A549 (cell line): ENCODE results near the gene XRCC4. TPM values are rescaled to one million over a fixed set of nuclear protein-coding genes. Genes with fewer than 3 reads are reported as not detected.
"Not testable (repeated sequence)": the region's sequence is repeated elsewhere in the genome, so short reads cannot be mapped to it uniquely, and the experiment has no call there.

Experiments
- ATAC-seq, 2 experiments: fragments of 200-7000 bp in 1 of 2; fragments of >200 bp in 1 of 2; cut with Nextera tagmentation in 1 of 2; cut with Tn5 transposase in 1 of 2; 3 replicates each; pipeline versions ENCODE4 v1.8.0 to v1.9.1; 2018 to 2020; ENCODE audit warnings: mild to moderate bottlenecking in 1 of 2, moderate library complexity in 1 of 2
- CTCF ChIA-PET: fragments of 300-600 bp; sonication (Branson Sonifier 250); formaldehyde crosslinking; extraction: SDS; loops from one replicate; lab custom pipeline; 2021; ENCODE audit warnings: antibody characterized with exemption, inconsistent platforms; lab: Yijun Ruan, JAX
- POLR2A ChIA-PET: fragments of 350-600 bp; formaldehyde crosslinking; extraction: SDS; loops from one replicate; lab custom pipeline; 2021; ENCODE audit warnings: antibody characterized with exemption, inconsistent platforms; lab: Yijun Ruan, JAX
- DNase-seq, 2 experiments: peaks; one replicate each; pipeline versions ENCODE4 v3.0.0 to v3.0.0-alpha.2; 2011 to 2016; ENCODE audit warnings: low read depth in 1 of 2, low spot score in 1 of 2
- FAIRE-seq: peaks from 2 replicates; lab custom pipeline; 2011; peaks lifted over from hg19 to GRCh38; lab: Jason Lieb, UNC
- H3K27ac ChIP-seq, 2 experiments: fragments of >200 bp; sonication (Bioruptor Twin); formaldehyde crosslinking; 3 replicates each; pipeline ENCODE4 v1.5.1; 2016 to 2017
- H3K4me1 ChIP-seq: fragments of >200 bp; sonication (Bioruptor Twin); formaldehyde crosslinking; 3 replicates; pipeline ENCODE4 v1.6.1; 2016
- H3K4me2 ChIP-seq: fragments of >200 bp; sonication (Bioruptor Twin); formaldehyde crosslinking; 3 replicates; pipeline ENCODE4 v1.6.1; 2016
- H3K4me3 ChIP-seq: fragments of >200 bp; sonication (Bioruptor Twin); formaldehyde crosslinking; 3 replicates; pipeline ENCODE4 v1.5.1; 2016
- H3K9me3 ChIP-seq: fragments of >200 bp; sonication (Bioruptor Twin); formaldehyde crosslinking; 3 replicates; pipeline ENCODE4 v1.6.1; 2016
- ATOH8 ChIP-seq: fragments of 250-450 bp; sonication (Bioruptor Pico); IDR thresholded peaks from 2 replicates; pipeline ENCODE4 v1.5.0; 2020; ENCODE audit warnings: low read depth, mild to moderate bottlenecking, moderate library complexity
- BCL3 ChIP-seq: fragments of >200 bp; sonication (Bioruptor Twin); formaldehyde crosslinking; IDR thresholded peaks from 3 replicates; pipeline ENCODE4 v1.6.1; 2016
- CBX8 ChIP-seq: fragments of 200-600 bp; sonication (generic); IDR thresholded peaks from 2 replicates; pipeline ENCODE4 v1.6.1; 2016
- CHD4 ChIP-seq: fragments of 200-600 bp; sonication (generic); IDR thresholded peaks from 2 replicates; pipeline ENCODE4 v1.6.1; 2016; ENCODE audit warnings: antibody characterized with exemption, mild to moderate bottlenecking, borderline replicate concordance
- CTCF ChIP-seq: fragments of >200 bp; sonication (Bioruptor Twin); formaldehyde crosslinking; IDR thresholded peaks from 3 replicates; pipeline ENCODE4 v1.5.1; 2016
- EHF ChIP-seq: fragments of 250-450 bp; sonication (Bioruptor Pico); IDR thresholded peaks from 2 replicates; pipeline ENCODE4 v1.5.0; 2020; ENCODE audit warnings: mild to moderate bottlenecking
- EP300 ChIP-seq, 2 experiments: fragments of >200 bp; sonication (Bioruptor Twin); formaldehyde crosslinking; IDR thresholded peaks; 2 replicates in 1 of 2; 3 replicates in 1 of 2; pipeline ENCODE4 v1.6.1; 2016 to 2017
- FOSL2 ChIP-seq, 2 experiments: fragments of 450-650 bp in 1 of 2; fragments of >200 bp in 1 of 2; sonication (Bioruptor Twin) in 1 of 2; formaldehyde crosslinking; IDR thresholded peaks; 2 replicates each; pipeline versions ENCODE4 v1.5.0 to v1.6.1; 2016 to 2020; ENCODE audit warnings: mild to moderate bottlenecking in 1 of 2, moderate library complexity in 1 of 2
- GATA3 ChIP-seq: IDR thresholded peaks from 2 replicates; pipeline ENCODE4 v1.6.1; 2012; ENCODE audit warnings: borderline replicate concordance
- HDAC2 ChIP-seq: fragments of 200-600 bp; sonication (generic); IDR thresholded peaks from 2 replicates; pipeline ENCODE4 v1.6.1; 2016
- HOXB13 ChIP-seq: fragments of 250-450 bp; sonication (Bioruptor Pico); IDR thresholded peaks from 2 replicates; pipeline ENCODE4 v1.5.0; 2020; ENCODE audit warnings: low read depth, mild to moderate bottlenecking, moderate library complexity
- JUNB ChIP-seq: fragments of >200 bp; sonication (Bioruptor Twin); formaldehyde crosslinking; IDR thresholded peaks from 2 replicates; pipeline ENCODE4 v1.6.1; 2016
- KDM5A ChIP-seq: fragments of 200-600 bp; sonication (generic); IDR thresholded peaks from 2 replicates; pipeline ENCODE4 v1.6.1; 2016; ENCODE audit warnings: antibody characterized with exemption, mild to moderate bottlenecking
- POLR2AphosphoS2 ChIP-seq: conservative IDR thresholded peaks from 2 replicates; pipeline ENCODE4 v1.6.1; 2012; ENCODE audit warnings: low read length, improper control_type of control experiment, inconsistent platforms
- RNF2 ChIP-seq: fragments of 200-600 bp; sonication (generic); IDR thresholded peaks from 2 replicates; pipeline ENCODE4 v1.6.1; 2016; ENCODE audit warnings: low read depth, mild to moderate bottlenecking, antibody characterized with exemption, moderate library complexity, borderline replicate concordance
- SREBF2 ChIP-seq: fragments of 450-650 bp; IDR thresholded peaks from 2 replicates; pipeline ENCODE4 v1.6.1; 2014; ENCODE audit warnings: mild to moderate bottlenecking, moderate library complexity
- TFCP2L1 ChIP-seq: fragments of 250-450 bp; sonication (Bioruptor Pico); IDR thresholded peaks from 2 replicates; pipeline ENCODE4 v1.5.0; 2021; ENCODE audit warnings: mild to moderate bottlenecking
- TP53 ChIP-seq: fragments of 250-450 bp; sonication (Bioruptor Pico); IDR thresholded peaks from 2 replicates; pipeline ENCODE4 v1.5.0; 2021; ENCODE audit warnings: mild to moderate bottlenecking, moderate library complexity
- USF2 ChIP-seq: fragments of 450-650 bp; IDR thresholded peaks from 2 replicates; pipeline ENCODE4 v1.6.1; 2014; ENCODE audit warnings: antibody characterized with exemption
- ZNF302 ChIP-seq: fragments of 250-450 bp; sonication (Bioruptor Pico); IDR thresholded peaks from 2 replicates; pipeline ENCODE4 v1.9.0; 2021; ENCODE audit warnings: inconsistent platforms, mild to moderate bottlenecking, moderate library complexity
- WGBS: methylation state at CpG from one replicate; pipeline ENCODE4 v1.1.6; 2017; ENCODE audit errors: missing lambda C conversion rate; 5-methylcytosine and 5-hydroxymethylcytosine counted together
- polyA plus RNA-seq, 4 experiments: library from polyadenylated mRNA; depleted of rRNA in 3 of 4; stranded (reverse); fragments of >200 nt; fragmentation: RNase III in 1 of 4; extraction: RNeasy Plus Mini Kit Qiagen cat#74134 plus additional on column Dnase treatment in 1 of 4; gene quantifications; 2 replicates in 3 of 4; 3 replicates in 1 of 4; pipeline ENCODE4 v1.2.3, GENCODE V29; 2011 to 2017
- TF ChIP-seq, protein P1 (sequence below): fragments of 250-450 bp; sonication (Bioruptor Pico); IDR thresholded peaks from 2 replicates; pipeline ENCODE4 v1.5.0; 2021; ENCODE audit warnings: mild to moderate bottlenecking, moderate library complexity, borderline replicate concordance
- TF ChIP-seq, protein P2 (sequence below): IDR thresholded peaks from 2 replicates; pipeline ENCODE4 v1.6.1; 2012; ENCODE audit warnings: low read depth, borderline replicate concordance

XRCC4 gene
- polyA plus RNA-seq, 2 of the 4 experiments (the other 2 are of a cell fraction) = 14.3 to 14.8 TPM

DNA sequence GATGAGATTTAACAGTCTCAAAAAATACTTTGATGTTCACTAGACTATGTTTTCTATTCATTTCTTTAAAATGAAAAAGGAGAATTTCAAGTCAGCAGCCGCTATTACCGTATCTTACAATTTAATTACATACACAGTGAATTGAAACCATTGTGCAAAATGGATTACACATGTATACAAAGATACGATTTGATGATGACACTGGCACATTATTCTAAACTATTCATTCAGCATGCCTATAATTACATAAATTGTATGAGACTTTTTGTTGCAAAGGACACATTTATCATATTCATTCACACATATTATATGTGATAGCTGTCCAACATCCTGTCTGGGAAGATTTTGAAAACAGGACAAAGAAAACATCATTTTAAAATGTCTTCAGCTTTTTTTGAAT is 275.9 kb downstream of the XRCC4 start:
- FAIRE-seq (no peak), DNase-seq (no peak), ATAC-seq (no peak)
- ChIA-PET POLR2A (no interaction called here), CTCF (no interaction called here)
- Histone ChIP-seq H3K4me2 (no peak overlapping the region), H3K27ac (no peak overlapping the region), H3K4me3 (no peak overlapping the region), H3K9me3 (peaks cover 15% of the 10 kb centered on the region), H3K4me1 (no peaks in the 10 kb centered on the region)
- 89% methylated on average over 3 of the region's 3 CpGs for WGBS
- TF ChIP-seq HDAC2 = no peak
- no peak for TF ChIP-seq ZNF302 (CRISPR knock-in tag)
- no peak for TF ChIP-seq USF2
- TF ChIP-seq, protein P1, sequence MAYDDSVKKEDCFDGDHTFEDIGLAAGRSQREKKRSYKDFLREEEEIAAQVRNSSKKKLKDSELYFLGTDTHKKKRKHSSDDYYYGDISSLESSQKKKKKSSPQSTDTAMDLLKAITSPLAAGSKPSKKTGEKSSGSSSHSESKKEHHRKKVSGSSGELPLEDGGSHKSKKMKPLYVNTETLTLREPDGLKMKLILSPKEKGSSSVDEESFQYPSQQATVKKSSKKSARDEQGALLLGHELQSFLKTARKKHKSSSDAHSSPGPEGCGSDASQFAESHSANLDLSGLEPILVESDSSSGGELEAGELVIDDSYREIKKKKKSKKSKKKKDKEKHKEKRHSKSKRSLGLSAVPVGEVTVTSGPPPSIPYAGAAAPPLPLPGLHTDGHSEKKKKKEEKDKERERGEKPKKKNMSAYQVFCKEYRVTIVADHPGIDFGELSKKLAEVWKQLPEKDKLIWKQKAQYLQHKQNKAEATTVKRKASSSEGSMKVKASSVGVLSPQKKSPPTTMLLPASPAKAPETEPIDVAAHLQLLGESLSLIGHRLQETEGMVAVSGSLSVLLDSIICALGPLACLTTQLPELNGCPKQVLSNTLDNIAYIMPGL (CRISPR knock-in tag) = no peak

- ChIA-PET POLR2A (no interaction called here), CTCF (no interaction called here)
- H3K4me1 ChIP-seq = no peaks in the 10 kb centered on the region
- no peak for TF ChIP-seq EP300 (IDR thresholded peaks at IDR 0.05)
- no peak for TF ChIP-seq TFCP2L1 (CRISPR knock-in tag)
- no peak for TF ChIP-seq TP53 (CRISPR knock-in tag)
- TF ChIP-seq SREBF2 = no peak
- TF ChIP-seq EHF (CRISPR knock-in tag) = no peak
- TF ChIP-seq CBX8 = no peak
- TF ChIP-seq ATOH8 = no peak
- TF ChIP-seq JUNB = no peak
- no peak for TF ChIP-seq CTCF
- H3K9me3 ChIP-seq = peaks cover 10% of the 10 kb centered on the region; the same call in 1 of the 3 replicates
- FAIRE-seq (no peak), ATAC-seq (no peak), DNase-seq (no peak)
- H3K4me2 ChIP-seq = no peak overlapping the region
- H3K4me3 ChIP-seq = no peak overlapping the region
- no peak overlapping the region for H3K27ac ChIP-seq
- 79% methylated on average over 1 of the region's 1 CpG for WGBS
Measured at GRCh38 chr5:83353774-83354173, 276.4 kb downstream of the XRCC4 start.

GRCh38 chr5:83354958-83355357 is 277.6 kb downstream of the XRCC4 start:
- H3K4me3 ChIP-seq = no peak overlapping the region
- no peak for TF ChIP-seq CHD4
- no peak for TF ChIP-seq RNF2
- no peak for TF ChIP-seq SREBF2
- TF ChIP-seq CBX8 = no peak
- TF ChIP-seq, protein P2, sequence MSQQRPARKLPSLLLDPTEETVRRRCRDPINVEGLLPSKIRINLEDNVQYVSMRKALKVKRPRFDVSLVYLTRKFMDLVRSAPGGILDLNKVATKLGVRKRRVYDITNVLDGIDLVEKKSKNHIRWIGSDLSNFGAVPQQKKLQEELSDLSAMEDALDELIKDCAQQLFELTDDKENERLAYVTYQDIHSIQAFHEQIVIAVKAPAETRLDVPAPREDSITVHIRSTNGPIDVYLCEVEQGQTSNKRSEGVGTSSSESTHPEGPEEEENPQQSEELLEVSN = no peak
- no peak for TF ChIP-seq BCL3
- TF ChIP-seq HOXB13 (CRISPR knock-in tag) = no peak
- TF ChIP-seq HDAC2 = no peak
- TF ChIP-seq GATA3 = no peak
- no peak for TF ChIP-seq KDM5A
- no peak for TF ChIP-seq ATOH8
- TF ChIP-seq FOSL2 (IDR thresholded peaks at IDR 0.05) = no peak
- TF ChIP-seq FOSL2 (CRISPR knock-in tag; IDR thresholded peaks at IDR 0.05) = no peak
- TF ChIP-seq POLR2AphosphoS2 = no peak
- no peak for TF ChIP-seq EHF (CRISPR knock-in tag)
- TF ChIP-seq, all 56 proteins: peak for 0
- ChIA-PET POLR2A (no interaction called here), CTCF (no interaction called here)
- 0 out of 3 replicates have a peak, but pooled peaks cover 2% of the 10 kb centered on the region for H3K9me3 ChIP-seq
- FAIRE-seq (no peak), ATAC-seq (no peak), DNase-seq (no peak)
- H3K4me1 ChIP-seq = no peaks in the 10 kb centered on the region
- H3K27ac ChIP-seq = no peak overlapping the region
- H3K4me2 ChIP-seq = no peak overlapping the region
- WGBS = 62% methylated on average over 2 of the region's 2 CpGs

GRCh38 chr5:83355482-83356014 is 278.2 kb downstream of the XRCC4 start:
- not testable (repeated sequence) for FAIRE-seq, ATAC-seq

More at GRCh38 chr5:83355482-83356014, 278.2 kb downstream of the XRCC4 start:
- CTCF ChIA-PET, H3K27ac ChIP-seq, H3K4me2 ChIP-seq, DNase-seq, H3K4me1 ChIP-seq, H3K9me3 ChIP-seq, H3K4me3 ChIP-seq, POLR2A ChIA-PET: not testable (repeated sequence)
- 49% methylated on average over 4 of the region's 4 CpGs for WGBS
